ENCODE results near the gene GLI3.

Gene GLI3

DNA sequence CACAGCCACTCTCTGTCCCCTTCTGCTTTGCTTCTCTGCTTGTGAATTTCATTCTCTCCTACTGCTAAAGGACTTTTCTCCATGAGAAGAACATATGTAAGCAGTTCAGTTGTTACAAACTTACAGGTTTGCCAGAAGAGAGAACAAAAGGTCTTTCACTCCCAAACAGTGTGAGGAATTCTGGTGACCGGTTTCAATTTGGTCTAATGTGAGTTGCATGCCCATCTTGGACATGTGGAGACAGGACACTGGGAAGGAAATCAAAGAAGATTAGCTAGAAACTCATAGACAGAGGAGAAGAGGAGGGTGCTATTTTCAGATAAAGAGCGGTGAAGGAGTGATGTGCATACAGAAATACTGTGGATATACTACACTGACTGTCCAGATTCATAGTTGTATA lies 324.6 kb downstream of the GLI3 start:
- Mint-ChIP-seq H3K36me3 (ENCODE audit: low read depth) (no peaks in the 10 kb centered on the region), H3K4me3 (no peak overlapping the region), H3K27ac (no peak overlapping the region), H3K9me3 (peaks cover 9% of the 10 kb centered on the region), H3K4me1 (no peaks in the 10 kb centered on the region), H3K27me3 (ENCODE audit: low read depth, poor library complexity) (peaks cover 2% of the 10 kb centered on the region)
- no peak for DNase-seq
- TF ChIP-seq, protein P1, sequence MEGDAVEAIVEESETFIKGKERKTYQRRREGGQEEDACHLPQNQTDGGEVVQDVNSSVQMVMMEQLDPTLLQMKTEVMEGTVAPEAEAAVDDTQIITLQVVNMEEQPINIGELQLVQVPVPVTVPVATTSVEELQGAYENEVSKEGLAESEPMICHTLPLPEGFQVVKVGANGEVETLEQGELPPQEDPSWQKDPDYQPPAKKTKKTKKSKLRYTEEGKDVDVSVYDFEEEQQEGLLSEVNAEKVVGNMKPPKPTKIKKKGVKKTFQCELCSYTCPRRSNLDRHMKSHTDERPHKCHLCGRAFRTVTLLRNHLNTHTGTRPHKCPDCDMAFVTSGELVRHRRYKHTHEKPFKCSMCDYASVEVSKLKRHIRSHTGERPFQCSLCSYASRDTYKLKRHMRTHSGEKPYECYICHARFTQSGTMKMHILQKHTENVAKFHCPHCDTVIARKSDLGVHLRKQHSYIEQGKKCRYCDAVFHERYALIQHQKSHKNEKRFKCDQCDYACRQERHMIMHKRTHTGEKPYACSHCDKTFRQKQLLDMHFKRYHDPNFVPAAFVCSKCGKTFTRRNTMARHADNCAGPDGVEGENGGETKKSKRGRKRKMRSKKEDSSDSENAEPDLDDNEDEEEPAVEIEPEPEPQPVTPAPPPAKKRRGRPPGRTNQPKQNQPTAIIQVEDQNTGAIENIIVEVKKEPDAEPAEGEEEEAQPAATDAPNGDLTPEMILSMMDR (IDR thresholded peaks at IDR 0.05), result no peak

DNA sequence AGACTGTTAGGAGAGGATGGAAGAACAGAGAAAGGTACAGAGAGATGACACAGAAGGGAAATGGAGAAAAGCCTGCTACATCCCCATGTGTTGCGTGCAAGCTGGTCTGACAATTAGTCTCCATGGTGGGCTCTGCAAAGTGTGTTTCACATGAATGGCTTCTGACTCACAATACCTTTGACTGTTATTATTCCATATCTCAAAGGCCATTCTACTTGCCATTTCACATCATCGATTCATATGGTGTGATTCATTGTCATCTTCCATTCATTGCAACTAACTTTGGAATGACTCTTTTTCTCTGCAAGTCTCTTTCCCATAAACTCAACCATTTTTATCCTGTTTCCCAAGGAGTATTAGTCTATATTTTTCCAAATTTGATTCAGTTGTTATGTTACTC lies 325.2 kb downstream of the GLI3 start:
- H3K4me3 Mint-ChIP-seq, result no peak overlapping the region
- peaks cover 2% of the 10 kb centered on the region for H3K27me3 Mint-ChIP-seq (ENCODE audit: low read depth, poor library complexity)
- H3K4me1 Mint-ChIP-seq, result no peaks in the 10 kb centered on the region
- no peak for DNase-seq
- peaks cover 9% of the 10 kb centered on the region for H3K9me3 Mint-ChIP-seq
- H3K36me3 Mint-ChIP-seq (ENCODE audit: low read depth), result no peaks in the 10 kb centered on the region
- H3K27ac Mint-ChIP-seq, result no peak overlapping the region
- TF ChIP-seq, protein P1 (IDR thresholded peaks at IDR 0.05), result no peak
